GM19193 (cell line): ENCODE data around the gene JAK1.

Experiments
- POLR2A ChIP-seq: IDR thresholded peaks from 4 replicates; pipeline ENCODE4 v1.6.1; 2011; ENCODE audit not compliant: insufficient read depth, insufficient read length; ENCODE audit errors: extremely low read depth

The JAK1 gene

GRCh38 chr1:64854674-64855073 lies 111.7 kb downstream of the JAK1 start:
- no peak for TF ChIP-seq POLR2A

GRCh38 chr1:64851664-64852063 lies 114.7 kb downstream of the JAK1 start:
- no peak for TF ChIP-seq POLR2A

DNA sequence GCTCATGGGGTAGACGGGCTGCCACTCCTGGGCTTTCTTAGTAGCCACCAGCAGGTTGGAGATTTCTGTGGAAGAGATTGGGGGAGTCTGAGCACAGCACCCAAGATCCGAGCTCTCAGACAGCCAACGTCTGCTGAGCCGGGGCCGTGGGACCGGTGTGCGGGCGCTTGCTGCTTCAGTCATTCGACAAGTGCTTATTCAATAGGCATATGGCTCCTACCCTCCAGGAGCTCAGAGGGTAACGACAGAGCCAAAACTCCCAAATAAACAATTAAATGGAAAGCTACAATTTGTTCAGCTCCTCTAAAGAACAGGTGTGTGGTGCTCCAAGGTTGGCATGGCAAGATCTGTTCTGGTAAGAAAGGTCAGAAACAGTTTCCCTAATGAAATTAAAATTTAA lies 115.5 kb downstream of the JAK1 start:
- no peak for TF ChIP-seq POLR2A

- no peak for TF ChIP-seq POLR2A
Observed at GRCh38 chr1:64849942-64850341, 116.4 kb downstream of the JAK1 start.

GRCh38 chr1:64848803-64849202 lies 117.5 kb downstream of the JAK1 start:
- TF ChIP-seq POLR2A: no peak

GRCh38 chr1:64848136-64848535 lies 118.2 kb downstream of the JAK1 start:
- TF ChIP-seq POLR2A: no peak

GRCh38 chr1:64847666-64848065 lies 118.7 kb downstream of the JAK1 start:
- TF ChIP-seq POLR2A: no peak

DNA sequence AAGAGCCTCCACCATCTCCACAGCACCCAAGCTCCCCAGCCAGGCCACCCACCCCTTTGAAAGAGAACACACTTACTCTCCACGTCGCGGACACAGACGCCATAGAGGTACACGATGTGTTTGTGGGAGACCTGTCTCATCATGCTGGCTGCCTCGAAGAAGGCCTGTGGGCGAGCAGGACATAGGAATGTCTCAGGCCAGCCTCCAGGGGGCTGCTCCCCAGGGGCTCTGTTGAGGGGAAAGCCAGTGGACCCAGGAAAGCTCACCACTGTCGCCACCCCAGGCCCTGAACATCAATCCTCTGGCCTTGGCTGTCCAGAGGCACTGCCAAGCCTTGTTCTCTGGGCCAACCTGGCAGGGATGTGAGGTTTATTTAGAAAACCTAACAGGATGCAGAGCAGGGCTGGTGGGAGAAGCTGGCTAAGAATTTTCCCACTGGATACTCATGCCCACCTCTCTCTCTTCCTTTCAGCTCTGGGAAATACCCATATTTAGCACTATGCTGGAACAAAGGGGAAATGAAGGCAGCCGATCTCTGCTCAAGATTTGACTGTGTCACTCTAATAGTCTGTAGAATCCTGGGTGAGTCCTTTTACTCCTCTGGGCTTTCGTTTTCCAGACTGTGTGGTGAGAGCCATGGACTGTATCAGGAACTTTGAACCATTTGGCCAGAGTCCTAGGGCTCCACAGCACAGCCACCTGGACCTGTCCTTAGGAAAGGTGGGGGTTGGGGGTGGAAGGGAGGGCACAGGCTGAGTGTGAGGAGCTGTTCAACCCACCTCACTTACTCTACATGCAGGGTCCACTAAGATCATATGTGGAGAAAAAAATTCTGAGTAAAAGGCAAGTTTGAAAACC lies 119.5 kb downstream of the JAK1 start:
- no peak for TF ChIP-seq POLR2A

DNA sequence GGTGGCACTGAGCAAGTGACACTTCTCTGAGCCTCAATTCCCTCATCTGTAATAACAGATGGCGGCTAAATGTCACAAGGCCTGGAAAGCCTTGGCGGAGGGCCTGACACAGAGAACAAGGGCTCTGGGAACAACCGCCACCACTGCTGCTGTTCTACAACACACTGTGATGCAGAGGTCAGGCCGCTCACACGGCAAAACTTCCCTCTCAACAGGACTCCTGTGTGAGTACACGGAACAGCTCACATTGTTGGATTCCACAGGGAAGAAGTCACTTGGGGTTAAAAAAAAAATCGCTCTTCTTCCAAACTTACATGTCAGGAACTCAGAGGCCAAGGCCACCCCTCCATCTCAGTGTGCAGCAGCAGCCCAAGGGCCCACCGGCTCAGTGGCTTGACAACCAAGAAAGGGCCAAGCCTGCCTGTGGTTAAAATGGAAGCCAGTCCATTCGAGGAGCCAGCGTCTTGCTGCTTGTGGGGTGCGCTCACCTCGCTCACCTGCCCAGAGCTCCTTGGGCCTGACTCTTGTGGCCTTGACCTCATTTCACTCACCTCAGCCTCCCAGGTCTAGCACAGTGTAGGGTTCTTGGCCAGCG lies 120.4 kb downstream of the JAK1 start:
- TF ChIP-seq POLR2A: no peak

DNA sequence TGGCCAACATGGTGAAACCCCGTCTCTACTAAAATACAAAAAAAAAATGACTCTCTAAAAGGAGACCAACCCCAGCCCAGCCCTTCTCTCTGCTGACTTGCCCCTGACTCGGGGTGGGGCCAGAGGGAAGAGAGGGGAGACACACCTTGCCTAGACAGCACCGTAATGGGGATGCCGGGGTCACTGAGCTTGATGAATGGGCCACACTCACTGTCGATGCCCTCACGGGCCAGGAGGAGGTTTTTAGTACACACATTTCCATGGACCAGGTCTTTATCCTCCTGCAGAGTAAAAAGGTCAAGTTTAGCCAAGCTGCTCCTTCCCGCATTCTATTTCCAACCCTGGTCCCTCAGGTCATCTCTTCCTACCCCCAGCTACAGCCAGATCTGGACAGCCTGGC lies 121.7 kb downstream of the JAK1 start:
- TF ChIP-seq POLR2A: no peak

DNA sequence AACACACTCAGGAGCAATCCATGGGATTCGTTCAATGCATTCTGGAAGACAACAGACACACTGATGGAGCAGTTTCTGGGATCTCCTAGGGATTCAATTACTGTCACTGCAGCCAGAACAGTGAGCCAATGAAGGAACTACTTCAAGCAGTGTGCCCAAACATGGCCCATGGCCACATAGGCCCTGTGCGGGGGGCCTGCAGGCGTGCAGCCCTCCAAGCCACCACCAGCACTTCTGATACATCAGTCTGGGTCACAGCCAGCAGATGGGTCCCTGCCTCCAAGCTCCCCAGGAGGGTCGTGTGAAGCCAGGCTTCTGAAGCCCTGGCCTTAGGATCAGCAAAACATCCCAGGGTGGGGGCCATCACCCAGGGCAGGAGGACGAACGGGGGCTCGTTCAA lies 122.2 kb downstream of the JAK1 start:
- no peak for TF ChIP-seq POLR2A

DNA sequence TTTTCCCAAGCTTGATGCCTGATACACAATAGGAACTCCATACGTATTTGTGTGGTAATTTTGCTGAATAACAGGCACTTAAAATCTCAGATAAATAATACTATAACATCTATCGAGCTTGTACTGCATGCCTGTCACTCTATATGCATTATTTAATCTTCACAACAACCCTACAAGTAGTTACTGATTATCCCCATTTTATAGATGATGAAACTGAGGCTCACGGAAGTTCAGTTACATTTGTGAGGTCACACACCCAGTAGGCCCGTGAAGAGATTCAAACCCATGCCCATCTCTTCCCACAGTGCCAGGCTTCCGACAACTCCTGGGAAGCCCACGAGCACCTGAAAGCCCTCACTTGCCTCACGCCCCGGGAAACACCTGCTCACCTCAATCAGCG lies 122.7 kb downstream of the JAK1 start:
- TF ChIP-seq POLR2A: no peak

- TF ChIP-seq POLR2A: no peak
Observed at GRCh38 chr1:64842224-64842623, 124.1 kb downstream of the JAK1 start.

- no peak for TF ChIP-seq POLR2A
Observed at GRCh38 chr1:64841330-64842065, 124.9 kb downstream of the JAK1 start.

DNA sequence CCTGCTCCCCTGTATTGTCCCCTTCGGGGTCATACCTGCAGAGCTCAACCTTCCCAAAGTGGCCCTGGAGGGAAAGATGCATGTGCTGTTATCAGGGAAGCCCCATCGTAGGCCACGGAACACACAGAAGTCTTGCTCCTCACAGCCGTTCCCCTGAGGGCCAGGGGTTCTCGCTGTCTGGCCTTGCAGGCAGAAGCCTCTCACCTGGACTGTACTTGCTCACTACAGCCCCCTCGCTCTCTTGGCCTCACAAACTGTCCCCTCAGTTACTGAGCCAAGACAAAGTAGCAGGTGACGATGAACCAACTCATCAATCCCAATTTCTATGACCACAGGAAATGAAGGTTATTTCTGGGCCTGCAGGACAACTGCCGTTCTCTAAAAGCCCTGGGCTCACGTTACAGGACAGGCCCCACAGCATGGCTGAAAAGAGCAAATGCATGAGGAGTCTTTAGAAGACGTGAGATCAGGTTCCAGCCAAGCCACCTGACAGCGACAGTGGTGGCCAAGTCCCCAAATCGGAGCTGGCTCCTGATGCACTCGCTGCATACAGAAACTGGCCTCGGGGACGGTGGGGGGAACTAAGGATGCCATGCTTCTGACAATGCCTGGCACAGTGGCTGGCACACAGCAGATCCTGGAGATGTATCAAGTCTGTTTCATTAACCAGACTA lies 126.5 kb downstream of the JAK1 start:
- TF ChIP-seq POLR2A: no peak

DNA sequence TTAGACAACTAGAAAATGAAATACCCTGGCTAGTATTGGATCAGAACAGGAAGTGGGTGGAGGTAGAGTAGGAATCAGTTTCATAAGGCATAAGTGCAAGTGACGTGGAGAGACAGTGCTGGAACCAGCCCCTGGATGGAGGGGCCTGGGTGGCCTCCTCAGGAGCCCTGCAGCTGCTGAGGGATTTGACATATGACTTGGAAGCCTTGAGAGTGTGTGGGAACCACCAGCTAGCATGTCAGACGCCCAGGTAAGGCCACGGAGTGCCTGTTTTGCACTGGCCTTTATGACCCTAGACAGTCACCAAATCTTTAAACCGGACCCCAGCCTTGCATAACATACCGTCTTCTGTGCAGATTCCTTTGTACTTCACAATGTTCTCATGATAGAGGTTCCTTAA lies 127.1 kb downstream of the JAK1 start:
- no peak for TF ChIP-seq POLR2A

- TF ChIP-seq POLR2A: no peak
Observed at GRCh38 chr1:64838486-64838885, 127.9 kb downstream of the JAK1 start.
